ENCODE measurements around the gene EVC. TPM values are rescaled to one million over a fixed set of nuclear protein-coding genes. Genes with fewer than 3 reads are reported as not detected.

EVC gene
- total RNA-seq, 1 donor from 2014 or later = 8.7 TPM

DNA sequence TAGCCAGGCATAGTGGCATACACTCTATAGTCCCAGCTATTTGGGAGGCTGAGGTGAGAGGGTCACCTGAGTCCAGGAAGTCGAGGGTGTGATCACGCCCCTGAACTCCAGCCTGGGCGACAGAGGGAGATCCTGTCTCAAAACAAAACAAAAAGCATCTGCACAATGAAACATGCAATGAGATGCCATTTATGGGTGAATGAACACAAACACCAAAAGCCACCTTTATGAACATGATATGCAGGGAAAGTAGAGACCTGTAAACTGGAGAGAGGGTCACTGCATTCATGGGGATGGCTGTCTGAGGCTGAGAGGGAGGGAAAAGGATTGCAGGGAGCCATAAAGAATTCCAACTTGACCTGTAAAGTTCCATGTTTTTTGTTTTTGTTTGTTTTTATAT lies 70.7 kb downstream of the EVC start:
- peak; percentile 26 for DNase-seq (ENCODE audit: low spot score)
- intact Hi-C loops (cut with DNase I) = no loop called here

DNA sequence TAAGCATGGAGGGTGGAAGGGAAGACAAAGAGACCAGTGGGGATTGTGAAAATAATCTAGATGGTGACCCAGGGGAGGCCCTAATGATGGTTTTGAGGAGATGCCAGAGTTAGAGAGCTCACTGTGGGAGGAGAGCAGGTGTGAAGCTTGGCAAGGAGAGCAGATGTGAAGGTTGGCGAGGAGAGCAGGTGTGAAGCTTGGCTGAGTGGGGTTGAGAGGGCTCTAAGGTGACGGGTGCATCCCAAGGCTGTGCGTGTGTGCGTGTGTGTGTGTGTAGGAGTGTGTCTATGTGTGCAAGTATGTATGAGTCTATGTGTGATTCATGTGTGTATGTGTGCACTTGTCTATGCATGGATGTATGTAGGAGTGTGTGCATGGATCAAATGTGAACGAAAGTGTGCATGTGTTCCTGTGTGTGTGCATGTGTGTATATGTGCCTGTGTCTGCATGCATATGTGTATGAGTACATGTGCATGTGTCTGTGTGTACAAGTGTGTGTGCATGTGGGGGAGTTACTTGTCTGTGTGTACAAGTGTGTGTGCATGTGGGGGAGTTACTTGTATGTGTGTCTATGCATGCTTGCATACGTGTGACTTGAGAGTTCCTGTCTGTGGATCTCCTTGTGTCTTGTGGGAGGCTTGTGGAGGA lies 72.0 kb downstream of the EVC start:
- peak; percentile 55 for DNase-seq (ENCODE audit: low spot score)
- intact Hi-C loops (cut with DNase I) = no loop called here

DNA sequence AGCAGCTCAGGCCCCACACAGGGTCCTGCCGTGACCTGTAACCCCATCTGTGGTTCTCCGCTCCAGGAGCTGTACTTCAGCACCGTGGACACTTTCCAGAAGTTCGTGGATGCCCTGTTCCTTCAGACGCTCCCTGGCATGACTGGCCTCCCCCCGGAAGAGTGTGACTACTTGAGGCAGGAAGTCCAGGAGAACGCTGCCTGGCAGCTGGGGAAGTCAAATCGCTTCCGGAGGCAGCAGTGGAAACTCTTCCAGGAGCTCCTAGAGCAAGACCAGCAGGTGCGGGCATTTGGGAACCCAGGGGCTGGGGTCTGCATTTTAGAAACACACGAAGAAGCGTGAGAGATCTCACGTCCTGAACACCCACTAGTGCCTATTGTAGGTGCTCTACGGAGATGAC lies 72.5 kb downstream of the EVC start:
- peak; percentile 70 for DNase-seq (ENCODE audit: low spot score)
- intact Hi-C loops (cut with DNase I) = no loop called here

DNA sequence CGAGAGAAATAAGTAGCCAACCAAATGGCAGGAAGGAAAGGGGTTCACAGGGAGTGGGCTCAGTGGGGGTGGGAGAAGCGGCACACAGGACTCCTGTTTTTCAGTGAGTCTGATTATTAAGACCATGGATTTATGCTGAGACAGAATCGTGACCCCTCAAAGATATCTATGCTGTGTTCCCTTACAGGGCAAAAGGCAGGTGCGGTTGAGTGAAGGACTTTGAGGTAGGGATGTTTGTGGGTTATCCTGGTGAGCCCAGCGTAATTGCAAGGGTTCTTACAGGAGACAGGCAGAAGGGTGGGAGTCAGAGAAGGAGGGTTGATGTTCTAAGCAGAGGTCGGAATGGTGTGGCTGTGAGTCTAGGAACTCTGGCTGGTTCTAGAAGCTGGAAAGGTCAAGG lies 73.0 kb downstream of the EVC start:
- peak; percentile 27 for DNase-seq (ENCODE audit: low spot score)
- intact Hi-C loops (cut with DNase I) = no loop called here

- peak; percentile 46 for DNase-seq (ENCODE audit: low spot score)
- intact Hi-C loops (cut with DNase I) = no loop called here
These were observed 74.1 kb downstream of the EVC start for GRCh38 chr4:5784960-5785611.

DNA sequence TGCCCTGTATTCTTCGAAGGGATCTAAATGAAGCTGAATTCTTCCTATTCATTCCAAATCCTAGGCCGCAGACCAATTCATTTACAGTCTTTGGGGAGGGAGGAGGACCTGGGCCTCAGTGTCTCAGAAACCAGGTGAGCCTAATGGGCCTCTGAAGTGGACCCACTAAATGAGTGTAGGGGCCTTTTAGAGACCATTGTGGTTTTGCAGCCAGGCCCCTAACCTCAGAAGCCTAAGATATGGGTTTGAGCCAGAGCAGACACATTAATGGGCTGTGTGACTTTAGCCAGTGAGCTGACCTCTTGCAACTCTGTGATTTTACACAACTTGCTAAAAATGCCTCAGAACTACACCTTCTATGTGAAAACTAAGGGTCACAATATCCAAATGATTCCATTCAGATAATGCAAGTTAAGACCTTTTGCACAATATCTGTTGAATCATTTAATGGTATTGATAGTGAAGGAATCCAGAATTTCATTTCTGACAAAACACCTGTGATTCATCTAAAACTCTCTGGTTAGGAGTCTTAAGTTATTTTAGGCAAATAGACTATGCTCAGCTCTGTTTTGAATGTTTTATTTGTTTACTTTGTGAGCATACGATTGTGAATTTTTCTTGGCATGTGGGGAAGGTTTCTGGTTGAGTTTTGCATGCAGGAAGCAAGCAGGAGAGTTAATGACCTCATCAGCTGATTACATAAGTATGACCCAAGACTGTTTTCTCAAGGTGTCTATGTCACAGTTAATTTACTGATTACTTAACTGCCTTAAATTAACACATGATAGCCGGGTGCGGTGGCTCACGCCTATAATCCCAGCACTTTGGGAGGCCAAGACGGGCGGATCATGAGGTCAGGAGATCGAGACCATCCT lies 75.0 kb downstream of the EVC start:
- DNase-seq (ENCODE audit: low spot score) = peak; percentile 58
- intact Hi-C loops (cut with DNase I) = no loop called here

DNA sequence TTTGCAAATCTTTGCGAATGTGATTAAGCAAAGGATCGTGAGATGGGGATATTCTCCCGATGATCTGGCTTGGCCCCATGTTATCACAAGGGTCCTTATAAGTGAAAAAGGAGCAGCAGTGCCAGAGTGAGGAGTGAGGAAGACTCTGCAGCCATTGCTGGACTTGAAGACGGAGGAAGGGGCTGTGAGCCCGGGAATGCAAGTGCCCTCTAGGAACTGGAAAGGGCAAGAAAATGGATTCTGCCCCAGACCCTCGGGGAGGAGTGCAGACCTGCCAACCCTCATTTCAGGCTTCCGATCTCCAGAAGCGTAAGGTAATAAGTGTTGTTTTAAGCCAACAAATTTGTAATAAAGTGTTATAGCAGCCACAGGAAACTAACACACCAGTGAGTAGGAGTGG lies 76.3 kb downstream of the EVC start:
- intact Hi-C loops (cut with DNase I) = no loop called here
- DNase-seq (ENCODE audit: low spot score) = peak; percentile 9

GRCh38 chr4:5788144-5788543 lies 77.1 kb downstream of the EVC start:
- DNase-seq (ENCODE audit: low spot score) = peak; percentile 68
- intact Hi-C loops (cut with DNase I) = no loop called here

GRCh38 chr4:5789141-5789540 lies 78.1 kb downstream of the EVC start:
- no peak for DNase-seq (ENCODE audit: low spot score)
- intact Hi-C loops (cut with DNase I) = no loop called here

- intact Hi-C loops (cut with DNase I) = loop anchor here (5.0 kb wide), 1 partner anchor 388 kb away; no protein-coding TSS in a partner anchor
- DNase-seq (ENCODE audit: low spot score) = no peak
These were observed 79.5 kb downstream of the EVC start for GRCh38 chr4:5790546-5790857.

GRCh38 chr4:5791654-5792053 lies 80.7 kb downstream of the EVC start:
- intact Hi-C loops (cut with DNase I) = loop anchor here (5.0 kb wide), 1 partner anchor 389 kb away; no protein-coding TSS in a partner anchor
- DNase-seq (ENCODE audit: low spot score) = peak; percentile 35

GRCh38 chr4:5793514-5793913 lies 82.5 kb downstream of the EVC start:
- intact Hi-C loops (cut with DNase I) = loop anchor here (5.0 kb wide), 1 partner anchor 391 kb away; no protein-coding TSS in a partner anchor
- DNase-seq (ENCODE audit: low spot score) = peak; percentile 72

GRCh38 chr4:5795580-5795979 lies 84.6 kb downstream of the EVC start:
- no peak for DNase-seq (ENCODE audit: low spot score)
- intact Hi-C loops (cut with DNase I) = no loop called here

- DNase-seq (ENCODE audit: low spot score) = peak; percentile 66
- intact Hi-C loops (cut with DNase I) = no loop called here
These were observed 86.0 kb downstream of the EVC start for GRCh38 chr4:5796976-5797375.

DNA sequence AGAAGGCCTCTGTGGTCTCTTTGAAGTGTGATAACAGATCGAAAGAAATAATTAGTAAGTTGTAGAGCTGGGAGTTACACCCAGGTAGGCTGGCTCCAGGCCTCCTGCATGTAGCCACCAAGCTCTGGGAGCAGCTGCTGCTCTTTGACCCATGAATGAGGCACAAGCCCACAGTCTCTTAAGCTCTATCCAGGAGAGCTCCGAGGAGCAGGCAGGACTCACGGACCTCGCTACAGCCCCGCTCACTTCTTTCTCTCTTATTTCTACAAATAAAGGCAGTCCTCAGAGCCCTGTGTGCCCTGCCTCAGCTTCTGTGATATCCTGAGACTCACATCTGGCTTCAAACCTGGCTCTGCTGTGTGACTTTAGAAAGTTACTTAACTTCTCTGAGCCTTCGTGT lies 86.9 kb downstream of the EVC start:
- intact Hi-C loops (cut with DNase I) = no loop called here
- peak; percentile 67 for DNase-seq (ENCODE audit: low spot score)

DNA sequence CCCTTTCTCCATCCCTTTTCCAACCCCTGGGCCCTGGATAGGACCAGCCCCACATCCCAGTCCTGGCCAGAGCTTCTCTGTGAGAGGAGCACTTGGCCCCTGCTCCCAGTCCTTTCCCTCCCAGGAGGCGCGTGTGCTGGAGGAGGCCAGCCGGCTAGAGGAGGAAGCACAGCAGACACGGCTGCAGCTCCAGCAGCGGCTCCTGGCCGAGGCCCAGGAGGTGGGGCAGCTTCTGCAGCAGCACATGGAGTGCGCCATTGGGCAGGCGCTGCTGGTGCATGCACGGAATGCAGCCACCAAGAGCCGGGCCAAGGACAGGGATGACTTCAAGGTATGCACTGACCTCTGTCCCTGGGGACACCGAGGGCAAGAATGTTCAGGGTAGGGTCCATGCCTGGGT lies 87.5 kb downstream of the EVC start:
- DNase-seq (ENCODE audit: low spot score) = peak; percentile 73
- intact Hi-C loops (cut with DNase I) = no loop called here

DNA sequence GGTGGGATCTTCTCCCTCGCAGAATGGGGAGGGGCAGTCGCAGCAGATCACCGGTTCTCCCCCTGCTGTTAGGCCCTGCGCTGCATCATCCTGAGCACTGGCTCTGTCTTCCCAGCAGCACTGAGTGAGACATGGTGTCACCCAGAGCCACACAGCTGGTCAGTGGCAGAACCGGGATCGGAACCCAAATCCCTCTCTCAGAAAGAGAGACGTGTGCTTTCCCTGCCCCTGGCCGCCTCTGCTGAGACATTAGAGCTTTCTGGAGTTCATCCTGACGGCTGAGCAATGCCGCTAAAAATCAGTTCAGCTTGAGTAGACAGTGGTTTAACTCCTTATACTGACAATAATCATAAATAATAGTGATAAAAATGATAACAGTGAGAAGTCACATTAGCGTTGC lies 87.9 kb downstream of the EVC start:
- intact Hi-C loops (cut with DNase I) = no loop called here
- DNase-seq (ENCODE audit: low spot score) = no peak

GRCh38 chr4:5799406-5799805 lies 88.4 kb downstream of the EVC start:
- intact Hi-C loops (cut with DNase I) = no loop called here
- peak; percentile 63 for DNase-seq (ENCODE audit: low spot score)

- intact Hi-C loops (cut with DNase I) = no loop called here
- DNase-seq (ENCODE audit: low spot score) = no peak
These were observed 89.5 kb downstream of the EVC start for GRCh38 chr4:5800496-5800895.

DNA sequence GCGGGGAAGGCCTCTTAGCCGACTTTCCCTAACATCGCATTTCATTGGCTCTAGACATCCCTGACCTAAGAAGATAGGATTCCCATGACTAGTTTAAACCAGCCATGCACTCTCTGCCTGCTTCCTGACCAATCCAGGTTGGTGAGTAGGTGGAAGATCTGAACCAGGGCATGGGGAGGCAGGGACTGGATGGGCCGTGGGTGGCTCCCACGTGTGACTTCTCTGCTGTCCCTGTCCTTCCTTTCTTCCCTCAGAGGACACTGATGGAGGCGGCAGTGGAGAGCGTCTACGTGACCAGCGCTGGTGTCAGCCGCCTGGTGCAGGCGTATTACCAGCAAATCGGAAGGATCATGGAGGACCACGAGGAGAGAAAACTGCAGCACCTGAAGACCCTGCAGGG lies 90.7 kb downstream of the EVC start:
- intact Hi-C loops (cut with DNase I) = no loop called here
- peak; percentile 53 for DNase-seq (ENCODE audit: low spot score)

GRCh38 chr4:5802565-5802964 lies 91.6 kb downstream of the EVC start:
- DNase-seq (ENCODE audit: low spot score) = peak; percentile 33
- intact Hi-C loops (cut with DNase I) = no loop called here
